Stimulated activated CD4-positive, alpha-beta T cell treated with anti-CD3 and anti-CD28 coated beads, TNF-alpha, amount 100 ng/mL, for 4 hours (primary cell): ENCODE data around the gene TMEM151B.

Source experiments
- DNase-seq, 3 experiments: peaks; one replicate each; pipeline ENCODE4 v3.0.0-alpha.2; 2020; ENCODE audit warnings: low read depth in 3 of 3

Gene TMEM151B

GRCh38 chr6:44264154-44265006, 5.9 kb upstream of the TMEM151B start:
- DNase-seq: no peak

- peak; percentile 94 to 97 (median 97) for DNase-seq
These were observed 5.1 kb upstream of the TMEM151B start, which contains the start of gene NFKBIE for GRCh38 chr6:44265007-44265721. TSS of gene NFKBIE (minus strand) at chr6:44265551. CDS start at chr6:44265346, 205 bp downstream.

GRCh38 chr6:44265722-44266233, 4.5 kb upstream of the TMEM151B start:
- no peak for DNase-seq

- DNase-seq: no peak
These were observed 3.9 kb upstream of the TMEM151B start for GRCh38 chr6:44266347-44266746.

GRCh38 chr6:44267252-44267651, 3.0 kb upstream of the TMEM151B start:
- no peak for DNase-seq

- DNase-seq: peak in 1 of 3 experiments; percentile 36
These were observed 2.1 kb upstream of the TMEM151B start for GRCh38 chr6:44268095-44268628.

GRCh38 chr6:44269178-44269920, 901 bp upstream of the TMEM151B start:
- DNase-seq: no peak

GRCh38 chr6:44270526-44271405, 516 bp downstream of the TMEM151B start:
- no peak for DNase-seq

GRCh38 chr6:44271406-44271723, 1.1 kb downstream of the TMEM151B start:
- DNase-seq: no peak

- DNase-seq: no peak
These were observed 1.7 kb downstream of the TMEM151B start for GRCh38 chr6:44271914-44272313.

- no peak for DNase-seq
These were observed 2.3 kb downstream of the TMEM151B start for GRCh38 chr6:44272529-44272928.

- no peak for DNase-seq
These were observed 2.8 kb downstream of the TMEM151B start for GRCh38 chr6:44272999-44273566.

- no peak for DNase-seq
These were observed 3.4 kb downstream of the TMEM151B start for GRCh38 chr6:44273617-44274016.

GRCh38 chr6:44275271-44275748, 5.1 kb downstream of the TMEM151B start:
- no peak for DNase-seq

- no peak for DNase-seq
These were observed 5.7 kb downstream of the TMEM151B start for GRCh38 chr6:44275749-44276648.

- DNase-seq: no peak
These were observed 6.7 kb downstream of the TMEM151B start for GRCh38 chr6:44276667-44277640.

- DNase-seq: no peak
These were observed 7.5 kb downstream of the TMEM151B start for GRCh38 chr6:44277763-44278162.

GRCh38 chr6:44278315-44278714, 8.1 kb downstream of the TMEM151B start:
- DNase-seq: no peak
